GDM1 (cell line): ENCODE results near the gene TBCD.
A peak's percentile ranks its signal among the peaks of the same experiment; 100 is the strongest.

Source experiments
- DNase-seq: peaks from one replicate; lab custom pipeline; 2025; lab: John Stamatoyannopoulos, UW

Gene TBCD

DNA sequence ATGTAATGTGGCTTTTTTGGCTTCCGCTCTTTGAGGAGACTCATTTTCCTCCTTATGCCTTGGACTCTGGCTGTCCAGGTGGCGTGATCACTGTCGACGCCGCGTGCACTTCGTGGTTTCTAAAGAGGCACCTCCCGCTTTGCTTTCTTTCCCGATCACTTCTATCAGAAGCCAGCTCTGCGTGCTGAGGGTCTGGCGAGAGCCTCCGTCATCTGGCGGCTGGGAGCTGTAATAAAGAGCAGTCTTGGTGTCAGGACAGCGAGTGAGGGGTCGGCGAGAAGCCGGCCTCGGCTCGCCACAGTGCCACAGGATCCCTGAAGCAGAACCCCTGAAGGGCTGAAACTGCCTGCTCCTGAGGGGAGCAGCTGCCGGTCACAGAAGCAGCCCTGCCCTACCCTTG is 80.5 kb downstream of the TBCD start:
- no peak for DNase-seq

DNA sequence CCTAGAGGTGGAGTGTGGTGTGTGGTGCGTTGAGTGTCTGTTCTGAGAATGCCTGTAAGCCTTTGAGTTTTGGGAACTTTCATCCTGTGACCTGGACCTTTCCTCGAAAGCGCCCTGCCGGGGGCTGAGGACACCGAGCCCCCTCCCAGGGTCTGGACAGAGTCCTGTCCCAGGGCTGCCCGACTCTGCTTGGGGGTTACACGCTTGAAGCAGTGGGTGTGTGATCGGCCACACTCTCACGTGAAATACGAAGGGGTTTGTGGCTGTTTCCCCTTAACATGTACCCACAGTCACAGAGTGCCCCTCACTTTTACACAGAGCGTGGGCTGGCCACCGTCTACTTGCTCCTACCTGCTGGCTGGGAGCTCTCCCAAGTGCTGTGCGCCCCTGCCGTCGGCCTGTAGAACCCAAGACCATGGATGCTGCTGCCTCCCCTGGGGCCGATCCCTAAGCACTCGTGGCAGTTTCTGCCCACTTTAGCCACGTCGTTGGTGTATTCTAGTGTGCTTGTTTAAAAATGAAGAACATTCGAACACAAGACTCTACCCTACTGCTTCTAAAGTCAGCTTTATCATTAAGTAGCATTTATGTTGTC is 81.1 kb downstream of the TBCD start:
- no peak for DNase-seq

DNA sequence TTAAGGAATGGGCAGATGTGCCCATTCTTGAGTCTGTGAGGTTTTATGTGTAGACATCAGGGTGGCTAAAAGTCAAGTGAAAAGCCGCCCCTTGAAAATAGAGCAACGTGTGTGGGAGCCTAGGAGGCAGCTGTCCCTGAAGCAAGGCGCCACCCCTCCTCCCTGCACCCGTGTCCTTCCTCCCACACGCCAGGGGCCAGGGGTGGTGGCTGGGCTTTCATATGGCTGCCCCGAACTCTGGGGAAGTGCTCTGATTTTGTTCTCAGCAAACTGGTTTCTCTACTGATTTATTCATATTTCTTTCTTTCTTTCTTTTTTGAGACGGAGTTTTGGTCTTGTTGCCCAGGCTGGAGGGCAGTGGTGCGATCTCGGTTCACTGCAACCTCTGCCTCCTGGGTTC is 83.3 kb downstream of the TBCD start:
- DNase-seq: no peak

DNA sequence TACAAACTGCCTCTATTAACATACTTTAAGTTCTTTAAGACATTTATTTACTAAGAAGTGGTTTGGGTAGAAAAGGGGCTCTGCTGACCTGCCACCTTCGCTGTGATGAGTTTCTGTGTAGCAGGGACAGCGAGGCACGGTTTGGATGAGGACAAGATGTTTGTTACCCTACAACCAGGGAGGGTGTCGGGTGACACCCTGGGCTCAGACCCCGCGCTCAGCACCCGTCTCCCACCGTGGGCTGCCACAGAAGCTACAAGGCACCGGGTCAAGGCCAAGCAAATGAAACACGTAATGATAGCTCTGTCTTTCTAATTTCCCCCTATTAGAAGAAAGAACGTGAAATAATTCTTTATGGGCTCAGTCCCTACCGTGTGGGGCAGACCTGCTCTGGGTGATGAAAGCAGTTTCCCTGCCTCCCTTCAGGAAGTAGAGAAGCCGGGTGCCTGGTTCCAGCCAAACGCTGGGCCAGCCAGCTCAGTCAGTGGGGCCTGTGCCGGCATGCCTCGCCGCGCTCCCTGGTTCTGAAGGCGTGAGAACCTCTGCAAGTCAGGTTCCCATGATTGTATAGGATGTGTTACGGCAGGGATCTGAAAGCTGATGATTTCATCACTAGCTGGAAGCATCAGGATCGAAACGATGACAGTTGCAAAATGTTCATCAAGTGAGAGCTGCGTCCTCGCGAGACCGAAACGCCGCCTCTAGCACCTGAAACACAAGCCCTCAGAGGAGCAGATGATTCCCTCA is 84.1 kb downstream of the TBCD start:
- DNase-seq: no peak

- DNase-seq: no peak
These were observed 85.0 kb downstream of the TBCD start for GRCh38 chr17:82836823-82837357.

DNA sequence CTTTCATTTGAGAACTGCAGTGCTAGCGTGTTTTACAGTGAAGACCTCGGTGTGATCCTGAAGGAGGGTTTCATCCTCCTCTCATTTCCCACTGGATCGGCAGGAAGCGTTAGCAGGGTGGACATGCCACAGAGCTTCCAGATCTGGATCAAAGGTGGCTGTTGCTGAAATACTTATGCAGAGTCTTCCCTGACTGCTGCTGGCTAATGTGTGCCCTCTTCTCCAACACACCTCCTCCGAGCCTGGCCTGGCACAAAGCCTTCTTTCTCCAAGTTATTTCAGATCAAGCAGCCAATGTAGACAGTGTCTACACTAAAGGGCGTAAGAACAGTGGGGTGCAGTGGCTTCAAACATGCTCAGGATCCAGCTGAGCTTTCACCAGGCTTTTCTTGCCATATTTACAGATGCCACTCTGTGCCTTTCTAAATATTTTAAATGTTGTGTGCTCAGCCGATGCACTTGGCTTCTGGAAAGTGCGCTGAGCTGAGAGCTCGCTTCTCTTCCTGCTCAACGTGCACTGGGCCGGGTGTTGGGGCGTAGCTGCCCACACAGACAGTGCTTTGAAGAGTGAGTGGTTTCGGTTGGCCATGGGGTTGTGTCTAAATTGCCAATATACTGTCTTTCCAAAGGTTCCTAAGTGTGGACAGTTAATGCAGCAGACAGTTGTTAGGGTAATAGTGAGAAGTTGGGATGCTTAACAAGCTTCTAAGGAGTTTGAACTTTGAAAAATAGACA is 85.9 kb downstream of the TBCD start:
- no peak for DNase-seq

- no peak for DNase-seq
These were observed 86.7 kb downstream of the TBCD start for GRCh38 chr17:82838386-82839063.

- DNase-seq: no peak
These were observed 87.9 kb downstream of the TBCD start, which contains the start of gene ZNF750 for GRCh38 chr17:82839617-82840292. TSS of gene ZNF750 (minus strand) at chr17:82840022. CDS start at chr17:82832454, 7,568 bp downstream.

DNA sequence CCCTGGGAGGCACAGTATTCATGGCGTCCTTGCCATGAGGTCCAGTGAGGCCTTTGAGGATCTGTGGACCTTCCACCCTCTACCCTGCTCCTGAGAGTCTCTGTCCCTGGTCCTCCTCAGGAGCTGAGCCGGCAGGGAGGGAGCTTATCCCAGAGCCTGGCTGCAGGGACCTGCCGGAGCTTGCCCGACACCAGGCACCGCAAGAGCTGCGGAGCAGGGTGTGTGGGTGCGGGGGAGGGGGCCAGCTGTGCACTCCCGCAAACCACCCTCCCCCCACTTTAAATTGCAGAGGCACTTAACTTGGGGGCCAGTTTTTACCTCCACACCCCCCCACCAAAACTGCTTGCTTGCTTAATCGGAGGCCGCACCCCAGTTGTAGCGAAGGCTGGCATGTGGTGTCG is 88.6 kb downstream of the TBCD start:
- DNase-seq: no peak

DNA sequence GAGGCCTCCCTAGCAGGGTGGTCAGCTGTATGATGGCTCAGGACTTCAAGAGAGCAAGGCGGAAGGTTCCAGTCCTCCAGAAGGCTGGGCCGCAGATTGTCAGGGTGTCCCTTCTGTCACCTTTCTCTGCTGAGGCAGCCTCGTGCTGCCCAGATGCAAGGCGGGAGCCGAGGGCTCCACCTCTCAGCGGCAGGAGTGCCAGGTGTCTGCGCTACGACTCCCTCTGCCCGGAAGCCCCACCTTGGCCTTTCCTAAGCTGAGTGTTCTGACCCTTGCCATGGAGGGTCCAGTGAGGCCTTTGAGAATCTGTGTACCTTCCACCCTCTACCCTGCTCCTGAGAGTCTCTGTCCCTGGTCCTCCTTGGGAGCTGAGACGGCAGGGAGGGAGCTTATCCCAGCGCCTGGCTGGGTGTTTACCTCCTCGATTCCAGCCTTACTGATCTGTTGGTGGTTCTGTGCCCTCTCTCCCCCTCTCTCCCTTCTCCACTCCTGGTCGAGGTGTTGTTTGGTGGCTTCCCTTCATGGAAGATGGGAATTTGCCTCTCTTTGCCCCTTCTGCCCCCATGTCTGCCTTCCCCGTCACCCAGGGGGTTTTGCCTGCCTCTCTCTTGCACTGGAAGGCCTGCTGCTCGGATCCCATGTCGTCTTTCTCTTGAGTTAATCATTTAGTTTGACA is 90.2 kb downstream of the TBCD start:
- DNase-seq: no peak

GRCh38 chr17:82843904-82844680 is 92.2 kb downstream of the TBCD start:
- DNase-seq: no peak

- DNase-seq: no peak
These were observed 92.9 kb downstream of the TBCD start for GRCh38 chr17:82844796-82845162.

DNA sequence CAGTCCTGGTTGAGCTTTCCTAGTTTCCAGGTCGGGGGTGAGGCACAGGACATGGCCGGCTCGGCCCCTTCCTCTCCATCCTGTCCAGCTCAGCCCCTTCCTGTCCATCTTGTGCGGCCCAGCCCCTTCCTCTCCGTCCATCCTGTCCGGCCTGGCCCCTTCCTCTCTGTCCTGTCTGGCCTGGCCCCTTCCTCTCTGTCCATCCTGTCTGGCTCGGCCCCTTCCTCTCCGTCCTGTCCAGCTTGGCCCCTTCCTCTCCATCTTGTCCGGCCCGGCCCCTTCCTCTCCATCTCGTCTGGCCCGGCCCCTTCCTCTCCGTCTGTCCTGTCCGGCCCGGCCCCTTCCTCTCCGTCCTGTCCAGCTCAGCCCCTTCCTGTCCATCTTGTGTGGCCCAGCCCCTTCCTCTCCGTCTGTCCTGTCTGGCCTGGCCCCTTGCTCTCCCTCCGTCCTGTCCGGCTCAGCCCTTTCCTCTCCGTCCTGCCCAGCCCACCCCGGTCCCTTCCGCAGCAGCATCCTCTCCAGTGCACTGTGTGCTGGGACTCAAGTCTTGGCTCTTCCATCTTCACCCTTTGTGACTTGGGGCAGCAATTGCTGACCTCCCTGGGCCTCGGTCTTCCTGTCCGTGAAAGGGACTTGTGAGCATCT is 93.4 kb downstream of the TBCD start:
- DNase-seq: no peak

DNA sequence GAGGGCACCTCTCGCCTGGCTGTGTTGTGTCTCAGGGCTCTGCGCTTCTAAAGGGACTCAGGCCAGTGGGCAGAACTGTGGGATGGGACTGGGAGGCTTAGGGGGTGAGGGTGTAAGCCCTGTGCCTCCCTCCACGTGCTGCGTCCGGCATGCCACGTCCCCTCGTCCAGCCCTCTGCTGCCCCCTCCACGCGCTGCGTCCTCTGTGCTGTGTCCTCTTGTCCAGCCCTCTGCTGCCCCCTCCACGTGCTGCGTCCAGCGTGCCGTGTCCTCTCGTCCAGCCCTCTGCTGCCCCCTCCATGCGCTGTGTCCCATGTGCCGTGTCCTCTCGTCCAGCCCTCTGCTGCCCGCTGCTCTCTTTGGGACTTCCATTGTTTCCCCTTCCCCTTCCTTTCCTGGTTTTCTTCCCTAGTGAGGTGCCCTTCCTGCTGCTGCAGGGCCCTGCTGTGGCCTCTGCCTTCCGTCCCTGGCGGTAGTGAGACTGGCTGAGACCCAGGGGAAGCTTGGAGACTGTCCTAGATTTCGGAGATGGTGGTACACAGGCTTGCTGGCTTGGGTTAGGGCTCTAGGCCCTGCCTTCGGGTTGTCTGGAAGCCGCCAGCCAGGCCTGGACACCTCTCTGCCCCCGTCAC is 94.3 kb downstream of the TBCD start:
- DNase-seq: no peak

- no peak for DNase-seq
These were observed 96.2 kb downstream of the TBCD start for GRCh38 chr17:82848022-82848592.

DNA sequence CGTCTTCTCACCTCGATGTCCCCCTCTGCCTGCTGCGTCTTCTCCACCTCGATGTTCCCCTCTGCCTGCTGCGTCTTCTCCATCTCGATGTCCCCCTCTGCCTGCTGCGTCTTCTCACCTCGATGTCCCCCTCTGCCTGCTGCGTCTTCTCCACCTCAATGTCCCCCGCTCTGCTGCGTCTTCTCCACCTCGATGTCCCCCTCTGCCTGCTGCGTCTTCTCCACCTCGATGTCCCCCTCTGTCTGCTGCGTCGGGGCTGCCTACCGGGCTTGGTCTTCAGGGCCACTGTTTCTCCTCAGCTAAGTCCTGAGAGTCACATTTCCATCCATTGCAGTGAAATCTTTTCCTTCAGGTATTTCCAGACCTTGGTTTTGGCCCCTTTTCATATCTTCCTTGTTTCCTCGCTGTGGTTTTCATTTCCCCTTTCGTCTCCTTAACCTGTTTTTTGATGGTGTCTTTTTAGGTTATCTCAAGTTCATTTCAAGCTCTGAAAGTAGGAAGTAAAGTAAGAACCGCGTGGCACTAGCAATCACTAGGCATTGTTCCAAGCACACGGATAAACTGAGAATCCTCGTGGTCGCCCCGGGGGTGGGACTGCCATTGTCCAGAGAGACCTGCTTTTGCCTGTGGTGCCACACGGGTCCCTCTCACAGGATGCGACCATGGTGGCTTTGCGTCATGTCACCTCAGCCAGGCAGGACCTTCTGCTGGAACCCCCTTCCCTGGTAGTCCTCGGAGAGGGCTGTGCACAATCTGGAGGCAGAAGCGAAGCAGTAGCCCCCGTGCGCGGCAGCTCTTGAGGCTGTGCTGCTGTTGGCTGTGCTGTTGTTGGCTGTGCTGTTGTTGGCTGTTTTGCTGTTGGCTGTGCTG is 97.4 kb downstream of the TBCD start:
- DNase-seq: peak; percentile 19

DNA sequence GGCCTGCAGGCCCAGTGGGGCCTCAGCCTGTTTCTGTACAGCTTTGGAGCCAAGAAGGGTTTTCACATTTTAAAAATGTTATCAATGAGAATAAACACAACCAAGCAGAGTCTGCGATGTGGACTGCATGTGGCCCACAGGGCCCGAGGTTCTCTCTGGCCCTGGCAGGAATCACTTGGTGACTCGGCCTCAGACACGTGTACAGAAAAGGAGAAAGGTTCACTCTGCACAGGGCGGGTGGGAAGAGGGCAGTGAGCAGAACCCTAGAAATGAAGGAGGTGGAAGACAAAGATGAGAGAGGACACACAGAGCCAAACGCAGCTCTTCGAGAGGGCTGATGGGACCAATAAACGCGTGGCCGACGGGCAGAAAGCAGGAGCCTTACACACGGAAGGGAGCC is 99.5 kb downstream of the TBCD start:
- no peak for DNase-seq

DNA sequence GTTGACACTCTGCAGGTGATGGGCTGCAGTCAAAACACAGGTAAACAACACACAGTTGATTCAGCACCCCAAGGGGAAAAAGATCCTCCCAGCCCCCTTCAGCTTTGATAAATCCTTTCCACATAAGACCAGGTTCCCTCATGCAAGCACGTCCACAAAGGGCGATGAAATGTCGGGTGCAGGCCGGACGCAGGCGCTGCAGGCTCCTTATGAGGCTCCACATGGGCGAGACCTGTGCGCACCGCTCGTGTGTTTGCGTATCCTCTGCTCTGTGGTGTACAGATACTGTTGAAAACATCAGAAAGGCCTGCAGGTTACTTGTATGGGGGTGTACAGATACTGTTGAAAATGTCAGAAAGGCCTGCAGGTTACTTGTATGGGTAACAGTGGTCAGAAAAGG is 102.4 kb downstream of the TBCD start:
- DNase-seq: no peak
